HG03039 (cell line): ENCODE results near the gene CEP164.

ENCODE experiments used
- ATAC-seq: cut with Tn5 transposase; IDR thresholded peaks from one replicate; pipeline ENCODE4 v1.9.1; 2021; ENCODE audit warnings: mild to moderate bottlenecking, moderate library complexity; ENCODE audit not compliant: unreplicated experiment

The CEP164 gene

DNA sequence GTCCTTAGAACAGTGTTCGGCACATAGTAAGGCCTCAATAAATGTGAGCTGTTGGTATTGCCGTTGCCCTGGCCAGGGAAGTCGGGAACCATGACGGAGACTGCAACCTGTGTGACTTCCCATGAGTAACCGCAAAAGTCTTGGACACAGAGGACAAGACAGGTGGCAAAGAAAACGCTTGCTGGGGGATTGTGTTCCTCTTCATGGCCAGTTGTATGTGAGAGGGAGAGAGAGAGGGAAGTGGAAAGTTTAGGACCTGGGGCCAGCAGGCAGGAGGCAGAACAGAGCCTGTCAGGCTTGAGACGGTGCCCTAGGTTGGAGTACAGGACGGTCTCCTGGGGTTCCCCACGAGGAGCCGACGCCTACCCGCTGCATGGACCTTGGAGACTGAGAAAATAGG lies 90.2 kb downstream of the CEP164 start:
- no peak for ATAC-seq

DNA sequence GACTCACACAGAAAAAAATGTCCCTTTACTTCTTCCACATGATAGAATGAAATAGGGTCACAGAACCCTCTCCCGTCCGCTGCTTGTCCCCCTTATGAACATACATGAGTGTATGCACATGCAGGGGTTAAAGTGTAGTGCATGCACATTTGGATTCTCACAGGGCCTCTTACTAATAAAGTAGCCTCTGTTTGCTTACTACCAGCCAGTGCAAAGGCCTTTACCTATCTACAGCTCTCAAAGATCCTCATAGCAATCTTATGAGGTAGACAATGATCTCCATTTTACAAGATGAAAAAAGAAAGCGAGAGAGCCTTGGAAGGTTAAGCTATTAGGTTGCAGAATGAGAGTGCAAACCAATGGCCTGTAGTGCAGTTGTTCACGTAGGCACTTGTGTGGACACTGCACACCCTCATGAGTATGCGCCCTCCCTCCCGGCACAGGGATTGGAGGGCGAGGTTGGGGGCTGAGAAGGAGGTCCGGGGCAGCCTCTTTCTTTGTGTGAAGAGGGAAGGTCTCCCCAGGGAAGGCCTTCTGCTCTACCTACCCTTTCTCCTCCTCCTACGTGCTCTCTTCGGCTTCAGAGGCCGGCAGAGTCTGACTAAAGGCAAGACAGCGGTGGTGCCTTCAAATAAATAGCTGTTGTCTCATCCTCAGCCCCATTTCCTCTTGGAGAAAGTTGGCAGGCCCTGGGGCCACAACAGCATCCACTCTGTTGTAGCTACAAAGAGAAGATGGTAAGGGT lies 91.3 kb downstream of the CEP164 start:
- ATAC-seq = no peak

DNA sequence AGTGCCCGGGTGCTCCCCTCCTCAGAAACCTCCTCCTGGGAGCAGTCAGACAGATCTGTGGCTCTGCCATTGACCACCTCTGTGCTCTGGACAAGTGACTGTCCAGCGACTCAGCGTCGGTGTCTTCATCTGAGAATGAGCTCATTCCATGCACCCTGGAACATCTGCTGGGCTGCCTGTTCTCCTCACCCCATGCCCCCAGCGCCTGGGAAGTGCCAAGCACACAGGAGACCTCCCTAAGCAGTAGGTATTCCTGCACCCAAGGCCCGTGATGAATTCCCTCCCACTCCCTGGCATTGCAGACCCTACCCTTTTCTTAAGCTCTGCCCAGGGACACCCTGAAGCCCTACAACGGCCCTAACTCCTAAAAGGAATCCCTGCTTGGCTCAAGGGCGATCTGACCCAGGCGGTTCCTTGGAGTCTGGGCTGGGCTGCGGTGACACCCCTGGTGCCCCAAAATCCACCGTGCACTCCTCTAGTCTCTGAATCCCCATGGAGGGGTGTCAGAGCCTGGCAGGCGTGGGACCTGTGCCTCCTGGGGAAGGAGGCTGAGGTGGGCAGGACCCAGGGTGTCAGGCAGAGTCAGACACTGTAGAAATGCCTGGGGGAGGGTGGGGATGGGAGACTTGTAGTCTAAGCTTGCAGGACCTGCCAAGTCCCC lies 92.0 kb downstream of the CEP164 start:
- ATAC-seq = no peak

DNA sequence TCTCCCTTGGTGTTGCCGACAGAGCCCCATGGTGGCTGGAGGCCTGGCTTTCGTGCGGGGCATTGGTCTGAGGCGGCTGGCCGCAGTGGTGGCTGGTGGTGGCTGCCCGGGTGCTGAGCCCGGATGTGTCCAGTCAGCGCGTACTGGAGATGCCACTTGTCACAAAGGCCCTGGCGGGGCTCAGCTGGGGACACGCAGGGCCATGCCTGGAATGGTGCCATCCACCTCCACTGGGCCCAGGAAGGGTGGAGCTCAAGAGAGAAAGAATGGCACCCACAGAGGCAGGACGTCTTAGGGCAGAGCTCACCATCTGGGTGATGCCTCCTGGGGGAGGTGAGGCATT lies 92.5 kb downstream of the CEP164 start:
- no peak for ATAC-seq

DNA sequence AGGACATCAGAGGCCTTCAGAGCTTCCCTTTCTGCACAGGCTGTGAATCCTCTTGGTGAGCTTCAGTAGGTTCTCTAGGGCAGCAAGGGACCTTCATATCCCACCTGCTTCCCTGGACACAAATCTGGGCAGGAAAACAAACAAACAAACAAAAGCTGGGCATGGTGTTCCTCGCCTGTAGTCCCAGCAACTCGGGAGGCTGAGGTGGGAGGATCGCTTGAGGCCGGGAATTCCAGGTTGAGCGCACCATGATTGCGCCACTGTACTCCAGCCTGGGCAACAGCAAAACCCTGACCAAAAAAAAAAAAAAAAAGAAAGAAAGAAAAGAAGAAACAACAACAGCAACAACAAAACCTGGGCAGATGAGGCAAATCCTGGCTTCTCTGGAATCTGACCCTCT lies 92.9 kb downstream of the CEP164 start:
- ATAC-seq = no peak

DNA sequence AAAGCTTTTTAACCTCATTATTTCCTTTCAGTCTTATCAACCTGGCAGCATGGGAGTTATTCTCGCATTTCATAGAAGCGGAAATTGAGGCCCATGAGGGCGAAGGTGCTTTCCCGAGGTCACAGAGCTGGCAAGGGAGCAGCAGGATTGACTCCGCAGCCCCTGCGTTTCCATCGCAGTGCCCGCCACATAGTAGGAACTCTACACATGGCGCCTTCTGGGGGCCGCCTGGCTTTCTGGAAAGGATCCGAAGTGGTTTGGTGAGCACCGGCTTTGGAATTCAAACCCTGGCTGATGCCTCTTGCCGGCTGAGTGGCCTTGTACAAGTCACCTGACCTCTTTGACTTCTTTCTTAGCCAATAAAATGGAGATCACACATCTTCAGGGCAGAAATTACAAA lies 93.4 kb downstream of the CEP164 start:
- no peak for ATAC-seq

DNA sequence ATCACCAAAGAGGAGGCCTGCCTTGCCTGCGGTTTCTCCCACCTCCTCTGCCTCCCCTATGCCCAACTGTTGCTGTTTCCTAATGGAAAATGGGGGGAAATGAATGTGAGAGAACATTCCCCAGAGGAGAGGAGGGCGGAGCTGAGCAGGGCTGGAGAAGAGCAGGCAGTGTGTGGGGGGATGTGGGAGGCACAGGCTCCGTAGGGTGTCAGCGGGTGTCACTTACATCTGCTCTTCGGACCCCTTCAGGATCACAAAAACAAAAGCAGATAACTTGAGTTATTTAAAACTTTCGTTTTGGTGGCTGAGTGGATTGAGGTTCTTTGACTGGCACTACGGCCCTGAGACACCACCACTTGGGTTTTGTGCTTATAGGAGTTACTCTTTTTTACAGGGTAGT lies 93.8 kb downstream of the CEP164 start:
- ATAC-seq = no peak

DNA sequence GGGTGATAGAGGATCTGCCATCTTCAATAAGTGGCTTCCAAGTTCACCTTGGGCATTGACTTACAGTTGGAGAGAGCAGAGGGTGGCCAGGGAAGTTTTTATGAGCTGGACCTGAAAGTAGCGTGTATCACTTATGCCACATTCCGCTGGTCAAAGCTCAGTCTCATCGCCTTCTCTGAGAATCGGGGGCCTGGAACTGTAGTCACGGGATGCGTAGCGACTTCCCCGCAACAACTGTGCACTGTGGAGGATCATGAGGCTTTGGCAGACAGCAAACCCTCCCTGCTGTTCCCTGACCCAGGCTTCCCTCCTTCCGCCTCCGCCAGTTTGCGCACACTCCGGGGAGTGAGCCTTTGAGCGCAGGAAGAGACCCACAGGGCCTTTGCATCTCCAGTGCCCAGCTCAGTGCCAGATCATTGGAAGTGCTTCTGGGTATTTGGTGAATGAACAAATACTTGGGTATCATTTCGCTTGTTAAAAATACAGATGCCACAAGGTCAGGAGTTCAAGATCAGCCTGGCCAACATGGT lies 95.5 kb downstream of the CEP164 start:
- no peak for ATAC-seq

DNA sequence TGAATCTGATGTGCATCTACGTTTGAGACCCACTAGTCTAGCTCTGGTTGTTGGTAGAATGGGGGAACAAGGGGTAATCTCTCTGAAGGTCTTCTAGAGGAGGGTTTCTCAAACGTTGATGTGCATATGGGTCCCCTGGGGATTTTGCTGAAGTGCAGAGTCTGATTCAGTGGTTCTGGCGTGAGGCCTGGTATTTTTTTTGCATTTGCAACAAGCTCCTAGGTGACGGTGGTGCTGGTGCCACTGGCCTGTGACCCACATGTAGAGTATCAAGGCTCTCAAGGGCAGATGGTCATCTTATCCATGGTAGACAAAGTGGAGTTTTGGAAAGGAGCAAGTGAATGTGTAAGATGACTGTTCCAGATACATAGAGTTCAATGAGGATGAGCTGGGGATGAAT lies 97.1 kb downstream of the CEP164 start:
- no peak for ATAC-seq

DNA sequence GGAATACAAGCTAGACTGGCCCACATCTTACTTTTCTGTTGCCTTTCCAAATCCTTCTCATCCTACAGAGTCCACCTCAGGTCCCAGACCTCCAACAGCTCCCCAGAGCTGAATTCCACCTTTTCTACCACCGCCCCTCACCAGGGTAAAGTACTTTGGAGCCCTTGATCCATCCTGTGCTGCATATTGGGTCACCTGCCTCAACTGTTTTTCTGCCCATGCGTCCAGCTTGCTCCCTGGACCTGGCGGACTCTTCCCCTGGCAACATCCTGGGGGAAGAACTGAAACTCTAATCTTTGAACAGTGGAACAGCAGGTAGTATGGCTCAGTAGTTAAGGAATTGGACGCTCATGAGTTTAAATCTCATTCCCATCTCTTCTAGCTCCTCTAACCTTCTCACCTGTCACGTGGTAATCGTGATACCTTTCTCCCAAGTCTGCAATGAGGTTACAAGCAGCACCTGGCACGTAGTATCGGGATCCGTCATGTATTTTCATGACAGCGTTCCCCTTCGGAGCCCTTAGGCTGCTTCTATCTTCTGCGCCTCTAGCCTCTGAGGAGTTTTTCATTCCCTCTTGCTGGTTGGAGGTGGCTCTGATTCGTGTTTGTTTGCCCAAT lies 98.1 kb downstream of the CEP164 start:
- ATAC-seq = no peak

DNA sequence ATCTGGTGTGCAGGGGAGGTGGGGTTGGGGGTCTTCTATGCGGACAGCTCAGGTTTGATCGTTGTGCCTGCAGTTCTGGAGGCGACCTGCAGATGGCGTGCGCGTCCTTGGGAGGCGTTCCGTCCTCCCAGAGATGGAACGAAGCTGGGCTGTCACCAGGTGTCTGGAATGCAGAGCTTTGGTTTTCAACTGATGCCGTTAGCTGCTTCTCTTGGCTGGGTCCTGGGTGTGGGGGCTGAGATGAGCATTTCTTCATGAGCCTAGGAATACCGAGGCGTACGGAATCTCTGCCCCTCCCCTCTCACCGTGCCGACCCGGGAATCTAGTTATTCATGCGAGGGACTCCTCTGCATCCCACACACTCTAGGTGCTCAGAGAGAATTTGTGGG lies 98.6 kb downstream of the CEP164 start:
- ATAC-seq = no peak

DNA sequence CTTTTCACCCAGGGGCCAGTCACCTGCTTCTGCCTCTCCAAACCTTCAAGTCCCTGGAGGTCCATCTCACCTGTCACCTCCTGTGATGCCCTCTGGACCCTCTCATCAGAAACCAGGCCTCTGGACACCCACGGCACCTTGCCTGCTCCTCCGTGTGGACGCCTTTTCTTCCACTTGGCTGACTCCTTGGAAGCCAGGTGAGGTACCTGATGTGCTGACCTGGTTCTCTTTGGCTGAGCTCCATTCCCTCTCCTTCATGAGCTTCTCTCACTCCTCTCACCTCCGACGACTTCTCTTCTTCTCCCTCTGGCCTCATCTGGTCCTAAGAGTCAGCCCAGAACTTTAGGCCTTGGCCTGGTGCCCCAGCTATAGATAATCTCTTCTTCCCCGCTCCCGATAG lies 99.3 kb downstream of the CEP164 start:
- no peak for ATAC-seq

DNA sequence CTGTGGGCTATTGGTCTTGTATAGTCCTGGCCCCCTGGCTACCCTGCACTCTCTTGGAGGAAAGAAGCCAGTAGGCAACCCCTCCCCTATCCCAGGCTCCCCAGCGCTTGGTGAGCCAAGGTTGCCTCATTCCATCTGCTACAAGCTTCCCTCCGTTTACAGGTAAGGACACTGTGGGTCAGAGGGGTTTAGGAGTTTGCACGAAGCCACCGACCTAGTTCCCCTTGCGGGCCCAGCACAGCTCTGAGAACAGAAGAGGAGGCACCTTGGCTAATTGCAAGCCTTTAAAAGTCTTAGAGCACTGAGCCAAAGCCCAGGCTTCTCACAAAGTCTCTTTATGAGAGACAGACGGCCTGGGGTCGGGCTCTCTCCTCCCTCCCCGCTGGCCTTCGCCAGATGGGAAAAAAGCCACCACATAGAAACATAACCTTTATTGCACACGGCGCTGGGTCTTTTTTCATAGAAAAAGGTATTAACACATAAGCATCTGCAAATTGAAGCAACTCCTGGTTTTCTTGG lies 99.8 kb downstream of the CEP164 start:
- ATAC-seq = no peak

DNA sequence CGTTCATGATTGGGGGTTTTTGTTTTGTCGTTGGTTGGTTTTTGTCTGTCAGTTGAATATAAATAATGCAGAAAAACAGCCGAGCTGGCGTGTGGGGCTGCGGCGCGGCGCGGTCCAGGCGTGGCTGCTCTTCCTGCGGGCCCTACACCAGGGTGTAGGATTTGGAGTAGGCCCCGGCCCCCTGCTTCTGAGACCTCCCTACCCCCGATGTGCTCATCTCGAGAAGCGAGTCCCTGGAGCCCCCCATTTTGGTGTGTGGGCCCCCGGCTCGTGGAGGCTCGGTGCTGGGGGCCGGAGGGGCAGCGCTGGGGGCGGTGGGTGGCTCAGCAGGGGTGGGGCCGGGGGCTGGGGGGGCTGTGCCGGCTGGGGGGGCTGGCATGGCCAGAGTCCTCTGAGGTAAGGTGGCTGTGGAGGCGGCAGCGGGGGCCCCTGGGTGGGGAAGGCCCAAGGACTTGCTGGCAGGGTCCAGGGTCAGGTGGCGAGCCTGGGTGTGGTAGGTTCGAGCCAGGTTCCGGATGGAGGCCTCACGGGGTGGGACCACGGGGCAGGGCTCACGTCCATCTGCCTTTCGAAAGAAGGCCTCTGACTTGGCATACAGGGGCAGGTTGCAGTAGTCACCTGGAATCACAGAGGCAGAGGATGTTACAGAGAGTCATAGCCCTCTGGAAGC lies 100.7 kb downstream of the CEP164 start:
- no peak for ATAC-seq

DNA sequence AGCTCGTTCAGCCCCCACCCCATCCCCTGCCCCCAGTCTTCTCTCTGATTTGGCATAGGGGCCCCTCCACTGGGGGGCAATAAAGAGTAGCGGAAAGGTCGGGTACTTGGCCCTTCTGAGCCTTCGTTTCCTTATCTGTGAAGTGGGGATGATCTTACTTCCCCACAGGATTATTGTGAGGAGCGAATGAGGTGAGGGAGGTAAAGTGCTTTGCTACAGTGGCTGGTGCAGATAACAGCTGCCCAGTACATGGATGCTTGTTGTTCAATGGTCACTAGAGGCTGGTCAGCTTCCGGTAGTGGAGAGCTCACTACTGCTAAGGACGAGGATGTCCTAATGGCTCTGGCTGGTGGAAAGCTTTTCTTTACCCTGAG lies 101.2 kb downstream of the CEP164 start:
- no peak for ATAC-seq

DNA sequence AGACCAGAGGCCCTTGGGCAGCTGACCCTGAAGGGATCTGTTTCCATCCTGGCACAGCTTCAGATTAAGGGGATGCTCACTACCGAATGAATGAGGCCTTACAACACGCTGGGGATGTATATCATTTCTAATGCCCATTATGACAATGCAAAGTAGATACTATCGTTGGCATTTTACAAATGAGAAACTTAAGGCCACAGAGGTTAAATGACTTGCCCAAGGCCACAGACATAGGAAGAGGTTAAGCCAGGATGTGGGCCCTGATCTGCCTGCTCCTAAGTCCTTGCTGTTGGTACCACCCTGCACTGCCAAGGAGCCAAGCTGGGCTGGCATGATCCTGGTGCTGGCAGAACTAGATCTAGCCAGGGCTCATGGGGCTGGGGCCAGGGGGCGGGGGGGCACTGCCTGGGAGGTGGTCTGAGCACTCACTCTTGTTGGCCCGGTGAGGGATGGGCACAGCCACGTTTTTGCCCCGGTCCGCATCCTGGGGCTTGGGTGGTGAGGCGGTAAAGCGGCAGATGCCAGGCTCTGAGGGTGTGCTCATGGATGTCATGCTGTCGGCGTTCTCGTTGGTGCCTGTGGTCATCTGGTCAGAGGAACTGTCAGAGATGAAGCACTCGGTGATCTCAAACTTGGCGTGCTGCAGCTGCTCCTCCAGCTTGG lies 102.8 kb downstream of the CEP164 start:
- ATAC-seq = no peak

DNA sequence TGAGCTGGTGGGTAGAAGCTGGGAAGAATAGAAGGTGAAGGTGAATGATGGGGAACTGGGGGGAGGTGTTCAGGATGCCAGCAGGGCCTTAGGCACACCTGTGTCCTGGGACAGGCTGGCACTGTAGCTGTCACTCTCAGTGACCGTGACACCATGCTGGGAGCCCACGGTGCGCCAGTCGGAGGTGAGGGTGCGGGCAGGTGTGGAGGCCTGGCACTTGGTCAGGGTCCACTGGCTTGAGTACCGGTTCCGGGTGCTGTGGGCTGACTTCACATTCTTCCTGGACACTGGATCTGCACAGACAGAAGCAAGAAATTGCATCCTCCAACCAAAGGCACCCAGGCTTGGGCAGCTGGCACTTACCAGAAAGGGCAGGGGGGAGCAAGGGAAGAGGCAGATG lies 103.8 kb downstream of the CEP164 start:
- no peak for ATAC-seq

DNA sequence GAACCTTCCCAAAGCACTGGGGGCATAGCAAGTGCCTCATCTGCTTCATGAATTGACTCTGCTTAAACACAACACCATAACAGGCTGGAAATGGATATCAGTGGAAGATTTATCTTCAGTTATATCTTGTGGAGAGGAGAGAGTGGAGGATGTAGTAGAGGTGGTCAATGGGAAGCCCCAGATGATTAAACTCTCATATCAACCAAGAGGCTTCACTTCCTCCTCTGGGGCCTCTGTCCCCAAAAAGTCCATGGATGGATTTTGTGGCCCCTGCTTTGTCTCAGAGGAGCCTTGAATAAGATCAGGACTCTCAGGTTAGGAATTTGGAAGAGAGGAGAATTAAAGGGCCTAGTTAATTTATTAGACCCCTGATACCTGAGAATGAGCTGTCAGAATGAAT lies 106.1 kb downstream of the CEP164 start:
- no peak for ATAC-seq

DNA sequence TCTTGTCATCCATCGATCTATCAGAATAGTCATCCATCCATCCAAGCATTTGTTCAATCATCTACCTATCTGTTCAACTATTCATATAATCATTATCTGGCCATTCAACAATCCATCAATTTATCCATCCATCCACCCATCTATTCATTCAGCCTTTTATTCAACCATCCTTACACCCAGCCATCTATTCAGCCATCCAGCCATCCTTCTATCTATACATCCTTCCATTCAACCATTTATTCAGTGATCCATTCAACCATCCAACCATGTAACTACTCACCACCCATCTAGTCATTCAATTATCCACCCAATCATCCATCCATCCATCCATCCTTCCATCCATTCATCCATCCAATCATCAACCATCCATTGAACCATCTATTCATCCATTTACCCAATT lies 106.8 kb downstream of the CEP164 start:
- no peak for ATAC-seq

DNA sequence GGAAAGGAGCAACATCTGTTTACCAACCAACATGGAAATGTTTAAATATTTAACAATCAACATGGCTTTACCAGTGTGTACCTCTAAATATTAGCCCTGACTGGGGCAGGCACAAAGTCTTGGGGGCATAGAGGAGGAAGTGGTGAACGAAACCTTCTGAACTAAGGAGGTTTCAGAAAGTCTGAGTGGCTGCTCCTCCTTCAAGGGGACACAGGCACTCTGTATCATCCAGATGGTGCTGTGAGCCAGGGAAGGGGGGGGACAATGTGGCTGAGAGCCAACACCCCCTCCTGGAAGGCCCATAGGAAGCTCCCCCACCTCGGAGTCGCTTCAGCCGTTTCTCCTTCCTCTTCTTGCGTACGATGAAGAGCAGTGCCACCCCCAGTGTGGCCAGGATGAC lies 107.7 kb downstream of the CEP164 start:
- no peak for ATAC-seq
